Measurements from ENCODE around the gene TASOR. TPM values are rescaled to one million over a fixed set of nuclear protein-coding genes. Genes with fewer than 3 reads are reported as not detected.
"Not testable (repeated sequence)": the region's sequence is repeated elsewhere in the genome, so short reads cannot be mapped to it uniquely, and the experiment has no call there.

TASOR gene
- total RNA-seq = 10 to 100 TPM; 65.2 to 87.4 (median 76.1) TPM

- ATAC-seq = peak; percentile 96
- TF ChIP-seq POLR2A (IDR thresholded peaks at IDR 0.05) (peak; percentile 74 to 75), POLR2AphosphoS5 (IDR thresholded peaks at IDR 0.05) (peak; percentile 78), CTCF (IDR thresholded peaks at IDR 0.05) (no peak), EP300 (IDR thresholded peaks at IDR 0.05) (no peak)
- H3K9me3 ChIP-seq = no peaks in the 10 kb centered on the region
- no peaks in the 10 kb centered on the region for H3K27me3 ChIP-seq
- WGBS, 2 donors (ENCODE audit: low coverage in 1 of 2) = 48 to 82% methylated on average over 2 to 18 of the region's 68 CpGs
- no peaks in the 10 kb centered on the region for H3K36me3 ChIP-seq
- H3K4me3 ChIP-seq = peak within 1 kb of the TSS; percentile 68 to 73
- H3K4me1 ChIP-seq = peaks cover 0 to 37% (median 6%) of the 10 kb centered on the region in 3 donors
- H3K27ac ChIP-seq = peak within 1 kb of the TSS; percentile 94 to 99 (median 98)
Measured at GRCh38 chr3:56683122-56683817, at the start of gene TASOR. Gene TASOR (minus strand): TSS chr3:56683265. CDS start chr3:56683006, 259 bp downstream.

GRCh38 chr3:56732109-56732508 lies 49.0 kb upstream of the TASOR start:
- 92 to 100% methylated on average over 2 to 3 of the region's 8 CpGs for WGBS, 2 donors (ENCODE audit: low coverage in 1 of 2)
- H3K27me3 ChIP-seq = no peaks in the 10 kb centered on the region
- H3K4me1 ChIP-seq = no peaks in the 10 kb centered on the region
- no peaks in the 10 kb centered on the region for H3K9me3 ChIP-seq
- no peak for TF ChIP-seq POLR2A (IDR thresholded peaks at IDR 0.05)
- TF ChIP-seq EP300 (IDR thresholded peaks at IDR 0.05) = no peak
- no peak for TF ChIP-seq POLR2AphosphoS5 (IDR thresholded peaks at IDR 0.05)
- no peak for TF ChIP-seq CTCF (IDR thresholded peaks at IDR 0.05)
- no peak overlapping the region for H3K27ac ChIP-seq
- no peak overlapping the region for H3K4me3 ChIP-seq
- ATAC-seq = no peak
- peaks cover 0 to 67% of the 10 kb centered on the region in 2 donors for H3K36me3 ChIP-seq

GRCh38 chr3:56725175-56725574 lies 42.1 kb upstream of the TASOR start:
- Histone ChIP-seq H3K27ac (no peak overlapping the region), H3K4me1 (no peaks in the 10 kb centered on the region), H3K27me3 (no peaks in the 10 kb centered on the region), H3K9me3 (no peaks in the 10 kb centered on the region), H3K36me3 (peaks cover 0 to 67% of the 10 kb centered on the region in 2 donors), H3K4me3 (no peak overlapping the region)
- no peak for ATAC-seq
- TF ChIP-seq CTCF (IDR thresholded peaks at IDR 0.05) = no peak
- 93 to 95% methylated on average over 3 of the region's 3 CpGs for WGBS, 2 donors (ENCODE audit: low coverage in 1 of 2)

- no peak for TF ChIP-seq POLR2A (IDR thresholded peaks at IDR 0.05)
- TF ChIP-seq CTCF (IDR thresholded peaks at IDR 0.05) = no peak
- TF ChIP-seq POLR2AphosphoS5 (IDR thresholded peaks at IDR 0.05) = no peak
- TF ChIP-seq EP300 (IDR thresholded peaks at IDR 0.05) = no peak
- H3K4me1 ChIP-seq = no peaks in the 10 kb centered on the region
- no peak overlapping the region for H3K4me3 ChIP-seq
- ATAC-seq = no peak
- H3K9me3 ChIP-seq = no peaks in the 10 kb centered on the region
- H3K27me3 ChIP-seq = no peaks in the 10 kb centered on the region
- H3K36me3 ChIP-seq = peaks cover 0 to 63% of the 10 kb centered on the region in 2 donors
- H3K27ac ChIP-seq = no peak overlapping the region
- 95% methylated on average over 2 of the region's 3 CpGs; no CpG with 5 or more reads in 1 of the 2 donors for WGBS, 2 donors (ENCODE audit: low coverage in 1 of 2)
Measured at GRCh38 chr3:56724676-56725075, 41.6 kb upstream of the TASOR start.

- TF ChIP-seq CTCF (IDR thresholded peaks at IDR 0.05) (no peak), POLR2AphosphoS5 (IDR thresholded peaks at IDR 0.05) (no peak), EP300 (IDR thresholded peaks at IDR 0.05) (no peak), POLR2A (IDR thresholded peaks at IDR 0.05) (no peak)
- Histone ChIP-seq H3K27me3 (no peaks in the 10 kb centered on the region), H3K4me1 (no peaks in the 10 kb centered on the region), H3K36me3 (peaks cover 0 to 25% of the 10 kb centered on the region in 2 donors), H3K27ac (no peak overlapping the region), H3K9me3 (no peaks in the 10 kb centered on the region), H3K4me3 (no peak overlapping the region)
- no peak for ATAC-seq
Measured at GRCh38 chr3:56720849-56721248, 37.8 kb upstream of the TASOR start.

- H3K27ac ChIP-seq = not testable (repeated sequence)
Measured at GRCh38 chr3:56718809-56719208, 35.7 kb upstream of the TASOR start.

More at GRCh38 chr3:56718809-56719208, 35.7 kb upstream of the TASOR start:
- not testable (repeated sequence) for H3K27me3 ChIP-seq, H3K4me3 ChIP-seq, ATAC-seq, H3K36me3 ChIP-seq, H3K4me1 ChIP-seq
- WGBS, 2 donors (ENCODE audit: low coverage in 1 of 2) = no CpG with 5 or more reads among the region's 21 CpGs
- peaks cover 0 to 11% (median 0%) of the 10 kb centered on the region in 3 donors for H3K9me3 ChIP-seq

Data from gastroesophageal sphincter (tissue), 4 donors.